Stimulated activated CD4-positive, alpha-beta T cell treated with anti-CD3 and anti-CD28 coated beads, TNF-alpha, amount 100 ng/mL, for 1 hour (primary cell): ENCODE data around the gene MBIP.

ENCODE experiments used
- DNase-seq, 3 donors: peaks; one replicate each; pipeline ENCODE4 v3.0.0-alpha.2; 2020; ENCODE audit warnings: low read depth in 3 of 3, low spot score in 1 of 3

The MBIP gene

GRCh38 chr14:36268121-36268520, 52.3 kb downstream of the MBIP start:
- DNase-seq = no peak

GRCh38 chr14:36264595-36264994, 55.8 kb downstream of the MBIP start:
- DNase-seq = no peak

- no peak for DNase-seq
These were observed 56.3 kb downstream of the MBIP start for GRCh38 chr14:36264107-36264506.

GRCh38 chr14:36260970-36261640, 59.3 kb downstream of the MBIP start:
- no peak for DNase-seq

GRCh38 chr14:36258241-36258640, 62.2 kb downstream of the MBIP start:
- no peak for DNase-seq

- no peak for DNase-seq
These were observed 64.2 kb downstream of the MBIP start for GRCh38 chr14:36256126-36256801.

- DNase-seq = no peak
These were observed 66.3 kb downstream of the MBIP start for GRCh38 chr14:36254020-36254624.
